CD4-positive, alpha-beta T cell treated with Interleukin-2 at 100 ng/mL for 4 hours (primary cell): ENCODE data around the gene TXNDC16.
"Not testable (repeated sequence)": the region's sequence is repeated elsewhere in the genome, so short reads cannot be mapped to it uniquely, and the experiment has no call there.

Experiments
- DNase-seq: peaks from one replicate; pipeline ENCODE4 v3.0.0-alpha.2; 2020; ENCODE audit warnings: low spot score

TXNDC16 gene

GRCh38 chr14:52552063-52552988 is at the start of gene TXNDC16, which contains the start of gene GPR137C:
Gene TXNDC16, minus strand, starts transcription at chr14:52552505. Its CDS starts 8,948 bp downstream, at chr14:52543557.
Gene GPR137C, plus strand, starts transcription at chr14:52552836. Its CDS starts 312 bp downstream, at chr14:52553148.
- peak; percentile 99 for DNase-seq

- no peak for DNase-seq
Measured at GRCh38 chr14:52599974-52600373, 47.7 kb upstream of the TXNDC16 start.

GRCh38 chr14:52598568-52598967 is 46.3 kb upstream of the TXNDC16 start:
- DNase-seq: no peak

- no peak for DNase-seq
Measured at GRCh38 chr14:52596861-52597260, 44.6 kb upstream of the TXNDC16 start.

- no peak for DNase-seq
Measured at GRCh38 chr14:52596320-52596719, 44.0 kb upstream of the TXNDC16 start.

GRCh38 chr14:52590318-52590717 is 38.0 kb upstream of the TXNDC16 start:
- DNase-seq: no peak

- DNase-seq: no peak
Measured at GRCh38 chr14:52589646-52590045, 37.3 kb upstream of the TXNDC16 start.

- DNase-seq: no peak
Measured at GRCh38 chr14:52583544-52583943, 31.2 kb upstream of the TXNDC16 start.

- no peak for DNase-seq
Measured at GRCh38 chr14:52575858-52576257, 23.6 kb upstream of the TXNDC16 start.

- not testable (repeated sequence) for DNase-seq
Measured at GRCh38 chr14:52568454-52568853, 16.1 kb upstream of the TXNDC16 start.

- DNase-seq: no peak
Measured at GRCh38 chr14:52563120-52563519, 10.8 kb upstream of the TXNDC16 start.

GRCh38 chr14:52558688-52559087 is 6.4 kb upstream of the TXNDC16 start:
- no peak for DNase-seq

- DNase-seq: peak; percentile 84
Measured at GRCh38 chr14:52553671-52554575, 1.6 kb upstream of the TXNDC16 start.

GRCh38 chr14:52553002-52553670 is 831 bp upstream of the TXNDC16 start:
- peak; percentile 23 for DNase-seq

- DNase-seq: peak; percentile 12
Measured at GRCh38 chr14:52551696-52552062, 626 bp downstream of the TXNDC16 start.

- DNase-seq: no peak
Measured at GRCh38 chr14:52551205-52551604, 1.1 kb downstream of the TXNDC16 start.

- DNase-seq: no peak
Measured at GRCh38 chr14:52550661-52551060, 1.6 kb downstream of the TXNDC16 start.

- DNase-seq: no peak
Measured at GRCh38 chr14:52547526-52547925, 4.8 kb downstream of the TXNDC16 start.

- no peak for DNase-seq
Measured at GRCh38 chr14:52547027-52547426, 5.3 kb downstream of the TXNDC16 start.

GRCh38 chr14:52546318-52546670 is 6.0 kb downstream of the TXNDC16 start:
- DNase-seq: no peak

GRCh38 chr14:52545584-52546317 is 6.6 kb downstream of the TXNDC16 start:
- DNase-seq: no peak
